WTC11 (cell line): Measurements from ENCODE around the gene PLEKHO2.

Experiments used
- CREB1 ChIP-seq: sonication (generic); formaldehyde crosslinking; IDR thresholded peaks from 2 replicates; pipeline ENCODE4 v1.8.0; 2023; ENCODE audit warnings: mild to moderate bottlenecking, missing genetic modification reagents
- GABPB1 ChIP-seq: sonication (generic); formaldehyde crosslinking; IDR thresholded peaks from 2 replicates; pipeline ENCODE4 v1.8.1; 2023; ENCODE audit warnings: mild to moderate bottlenecking, missing genetic modification reagents
- NR3C1 ChIP-seq: sonication (generic); formaldehyde crosslinking; conservative IDR thresholded peaks from 2 replicates; pipeline ENCODE4 v1.8.1; 2023; ENCODE audit warnings: low read depth, mild to moderate bottlenecking, missing genetic modification reagents
- SMAD4 ChIP-seq: sonication (generic); formaldehyde crosslinking; IDR thresholded peaks from 2 replicates; pipeline ENCODE4 v1.8.0; 2022; ENCODE audit warnings: mild to moderate bottlenecking, missing genetic modification reagents
- SP1 ChIP-seq: sonication (generic); formaldehyde crosslinking; conservative IDR thresholded peaks from 2 replicates; pipeline ENCODE4 v1.8.1; 2022; ENCODE audit warnings: missing genetic modification reagents
- TCF7 ChIP-seq: sonication (generic); formaldehyde crosslinking; IDR thresholded peaks from 2 replicates; pipeline ENCODE4 v1.8.0; 2022; ENCODE audit warnings: mild to moderate bottlenecking, low read depth, missing genetic modification reagents, moderate library complexity
- TP53 ChIP-seq: sonication (generic); formaldehyde crosslinking; IDR thresholded peaks from 2 replicates; pipeline ENCODE4 v1.8.1; 2023; ENCODE audit warnings: mild to moderate bottlenecking, missing genetic modification reagents
- ZNF219 ChIP-seq: sonication (generic); formaldehyde crosslinking; IDR thresholded peaks from 2 replicates; pipeline ENCODE4 v1.8.0; 2023; ENCODE audit warnings: missing genetic modification reagents, mild to moderate bottlenecking, borderline replicate concordance
- TF ChIP-seq, protein P1 (sequence below): fragments of 200-600 bp; IDR thresholded peaks from 2 replicates; pipeline ENCODE4 v1.8.0; 2022; ENCODE audit warnings: antibody characterized with exemption
- TF ChIP-seq, protein P2 (sequence below): sonication (generic); formaldehyde crosslinking; IDR thresholded peaks from 2 replicates; pipeline ENCODE4 v1.8.1; 2023; ENCODE audit warnings: mild to moderate bottlenecking, missing genetic modification reagents, moderate library complexity
- TF ChIP-seq, protein P3 (sequence below): sonication (generic); formaldehyde crosslinking; IDR thresholded peaks from 2 replicates; pipeline ENCODE4 v1.8.1; 2023; ENCODE audit warnings: mild to moderate bottlenecking, missing genetic modification reagents, borderline replicate concordance

DNA sequence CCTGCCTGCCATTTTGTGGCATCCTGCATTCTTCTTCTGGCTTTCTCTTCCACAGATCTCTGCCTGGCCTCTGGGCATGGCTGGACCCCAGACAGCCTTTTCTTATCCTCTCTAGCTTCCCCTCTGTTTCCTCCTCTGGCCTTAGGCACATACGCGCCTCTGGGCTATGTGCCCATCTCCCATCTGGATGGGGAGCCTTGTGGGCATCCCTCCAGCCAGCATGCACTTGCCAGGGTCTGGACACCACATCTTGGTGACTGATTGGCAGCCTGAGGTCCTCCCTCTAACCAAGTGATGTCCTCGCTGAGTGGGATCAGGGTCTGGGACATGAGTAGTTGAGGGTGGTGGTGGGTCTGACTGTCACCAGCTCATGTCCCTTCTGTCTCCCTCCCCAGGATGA lies 12.8 kb downstream of the PLEKHO2 start:
- TF ChIP-seq GABPB1 (CRISPR knock-in tag) (no peak), TCF7 (CRISPR knock-in tag) (no peak), SMAD4 (CRISPR knock-in tag) (no peak), ZNF219 (CRISPR knock-in tag) (no peak), NR3C1 (CRISPR knock-in tag) (no peak), TP53 (CRISPR knock-in tag) (no peak), SP1 (CRISPR knock-in tag) (no peak), CREB1 (CRISPR knock-in tag) (no peak)
- TF ChIP-seq, protein P1, sequence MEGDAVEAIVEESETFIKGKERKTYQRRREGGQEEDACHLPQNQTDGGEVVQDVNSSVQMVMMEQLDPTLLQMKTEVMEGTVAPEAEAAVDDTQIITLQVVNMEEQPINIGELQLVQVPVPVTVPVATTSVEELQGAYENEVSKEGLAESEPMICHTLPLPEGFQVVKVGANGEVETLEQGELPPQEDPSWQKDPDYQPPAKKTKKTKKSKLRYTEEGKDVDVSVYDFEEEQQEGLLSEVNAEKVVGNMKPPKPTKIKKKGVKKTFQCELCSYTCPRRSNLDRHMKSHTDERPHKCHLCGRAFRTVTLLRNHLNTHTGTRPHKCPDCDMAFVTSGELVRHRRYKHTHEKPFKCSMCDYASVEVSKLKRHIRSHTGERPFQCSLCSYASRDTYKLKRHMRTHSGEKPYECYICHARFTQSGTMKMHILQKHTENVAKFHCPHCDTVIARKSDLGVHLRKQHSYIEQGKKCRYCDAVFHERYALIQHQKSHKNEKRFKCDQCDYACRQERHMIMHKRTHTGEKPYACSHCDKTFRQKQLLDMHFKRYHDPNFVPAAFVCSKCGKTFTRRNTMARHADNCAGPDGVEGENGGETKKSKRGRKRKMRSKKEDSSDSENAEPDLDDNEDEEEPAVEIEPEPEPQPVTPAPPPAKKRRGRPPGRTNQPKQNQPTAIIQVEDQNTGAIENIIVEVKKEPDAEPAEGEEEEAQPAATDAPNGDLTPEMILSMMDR = no peak
- TF ChIP-seq, protein P2, sequence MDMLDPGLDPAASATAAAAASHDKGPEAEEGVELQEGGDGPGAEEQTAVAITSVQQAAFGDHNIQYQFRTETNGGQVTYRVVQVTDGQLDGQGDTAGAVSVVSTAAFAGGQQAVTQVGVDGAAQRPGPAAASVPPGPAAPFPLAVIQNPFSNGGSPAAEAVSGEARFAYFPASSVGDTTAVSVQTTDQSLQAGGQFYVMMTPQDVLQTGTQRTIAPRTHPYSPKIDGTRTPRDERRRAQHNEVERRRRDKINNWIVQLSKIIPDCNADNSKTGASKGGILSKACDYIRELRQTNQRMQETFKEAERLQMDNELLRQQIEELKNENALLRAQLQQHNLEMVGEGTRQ (CRISPR knock-in tag) = no peak
- TF ChIP-seq, protein P3, sequence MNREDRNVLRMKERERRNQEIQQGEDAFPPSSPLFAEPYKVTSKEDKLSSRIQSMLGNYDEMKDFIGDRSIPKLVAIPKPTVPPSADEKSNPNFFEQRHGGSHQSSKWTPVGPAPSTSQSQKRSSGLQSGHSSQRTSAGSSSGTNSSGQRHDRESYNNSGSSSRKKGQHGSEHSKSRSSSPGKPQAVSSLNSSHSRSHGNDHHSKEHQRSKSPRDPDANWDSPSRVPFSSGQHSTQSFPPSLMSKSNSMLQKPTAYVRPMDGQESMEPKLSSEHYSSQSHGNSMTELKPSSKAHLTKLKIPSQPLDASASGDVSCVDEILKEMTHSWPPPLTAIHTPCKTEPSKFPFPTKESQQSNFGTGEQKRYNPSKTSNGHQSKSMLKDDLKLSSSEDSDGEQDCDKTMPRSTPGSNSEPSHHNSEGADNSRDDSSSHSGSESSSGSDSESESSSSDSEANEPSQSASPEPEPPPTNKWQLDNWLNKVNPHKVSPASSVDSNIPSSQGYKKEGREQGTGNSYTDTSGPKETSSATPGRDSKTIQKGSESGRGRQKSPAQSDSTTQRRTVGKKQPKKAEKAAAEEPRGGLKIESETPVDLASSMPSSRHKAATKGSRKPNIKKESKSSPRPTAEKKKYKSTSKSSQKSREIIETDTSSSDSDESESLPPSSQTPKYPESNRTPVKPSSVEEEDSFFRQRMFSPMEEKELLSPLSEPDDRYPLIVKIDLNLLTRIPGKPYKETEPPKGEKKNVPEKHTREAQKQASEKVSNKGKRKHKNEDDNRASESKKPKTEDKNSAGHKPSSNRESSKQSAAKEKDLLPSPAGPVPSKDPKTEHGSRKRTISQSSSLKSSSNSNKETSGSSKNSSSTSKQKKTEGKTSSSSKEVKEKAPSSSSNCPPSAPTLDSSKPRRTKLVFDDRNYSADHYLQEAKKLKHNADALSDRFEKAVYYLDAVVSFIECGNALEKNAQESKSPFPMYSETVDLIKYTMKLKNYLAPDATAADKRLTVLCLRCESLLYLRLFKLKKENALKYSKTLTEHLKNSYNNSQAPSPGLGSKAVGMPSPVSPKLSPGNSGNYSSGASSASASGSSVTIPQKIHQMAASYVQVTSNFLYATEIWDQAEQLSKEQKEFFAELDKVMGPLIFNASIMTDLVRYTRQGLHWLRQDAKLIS (CRISPR knock-in tag) = no peak
